Measurements from ENCODE around the gene HRAS. TPM values are rescaled to one million over a fixed set of nuclear protein-coding genes. Genes with fewer than 3 reads are reported as not detected.

Gene HRAS
- total and polyA plus RNA-seq, 2 of the 13 experiments (the other 11 are each of a cell fraction or from before 2014, with no cell fraction given) = 32.9 to 50.0 TPM

DNA sequence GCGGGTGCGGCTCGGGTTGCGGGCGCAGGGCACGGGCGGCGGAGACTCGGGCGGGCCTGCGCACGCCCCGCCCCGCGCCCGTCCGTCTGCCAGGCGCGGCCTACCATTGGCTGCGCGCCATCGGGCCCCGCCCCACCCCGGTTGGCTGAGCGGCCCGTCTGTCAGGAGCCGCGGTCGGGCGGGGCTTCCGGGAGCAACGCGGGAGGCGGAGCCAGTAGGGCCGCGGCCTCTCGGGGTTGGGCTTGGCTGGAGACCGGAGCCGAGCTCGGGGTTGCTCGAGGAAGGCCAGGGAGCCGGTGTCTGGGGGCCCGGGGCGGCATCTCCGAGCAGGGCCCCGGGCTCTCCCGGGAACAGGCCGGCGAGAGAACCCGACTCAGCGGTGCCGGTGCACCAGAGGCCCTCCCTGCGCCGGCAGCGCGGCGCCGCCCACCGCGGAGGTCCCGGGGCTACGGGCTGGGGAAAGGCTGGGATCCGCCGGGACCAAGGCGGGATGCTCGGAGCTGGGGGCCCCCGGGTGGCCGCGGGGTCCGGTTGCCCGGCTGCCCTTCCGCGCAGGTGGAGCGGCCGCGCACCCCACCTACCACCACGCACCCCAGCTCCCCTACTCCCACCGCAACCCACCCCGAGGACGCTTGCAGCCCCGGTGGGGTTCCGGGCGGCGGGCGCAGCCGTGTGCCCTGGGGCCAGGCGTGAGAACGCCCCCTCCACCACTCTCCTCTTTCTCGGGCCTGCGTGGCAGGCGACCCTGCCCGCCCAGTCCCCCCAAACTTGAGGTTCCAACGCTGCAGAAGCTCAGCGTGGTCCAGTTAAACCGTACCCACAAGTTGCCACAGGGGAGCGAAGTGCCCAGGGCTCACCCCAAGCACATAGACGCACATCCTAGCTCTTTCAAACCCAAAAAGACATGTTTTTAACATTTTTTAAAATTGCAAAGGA, at the start of gene HRAS (continued):
- no peak for TF ChIP-seq ZNF740 (CRISPR knock-in tag; IDR thresholded peaks at IDR 0.05)
- no peak for TF ChIP-seq GLMP (CRISPR knock-in tag; IDR thresholded peaks at IDR 0.05; ENCODE audit: borderline replicate concordance)
- TF ChIP-seq SPEN (CRISPR knock-in tag; IDR thresholded peaks at IDR 0.05; ENCODE audit: low read depth) = peak; percentile 39; the same call in 1 of the 2 replicates
- no peak for TF ChIP-seq ZFP1 (CRISPR knock-in tag; IDR thresholded peaks at IDR 0.05)
- TF ChIP-seq, protein P1, sequence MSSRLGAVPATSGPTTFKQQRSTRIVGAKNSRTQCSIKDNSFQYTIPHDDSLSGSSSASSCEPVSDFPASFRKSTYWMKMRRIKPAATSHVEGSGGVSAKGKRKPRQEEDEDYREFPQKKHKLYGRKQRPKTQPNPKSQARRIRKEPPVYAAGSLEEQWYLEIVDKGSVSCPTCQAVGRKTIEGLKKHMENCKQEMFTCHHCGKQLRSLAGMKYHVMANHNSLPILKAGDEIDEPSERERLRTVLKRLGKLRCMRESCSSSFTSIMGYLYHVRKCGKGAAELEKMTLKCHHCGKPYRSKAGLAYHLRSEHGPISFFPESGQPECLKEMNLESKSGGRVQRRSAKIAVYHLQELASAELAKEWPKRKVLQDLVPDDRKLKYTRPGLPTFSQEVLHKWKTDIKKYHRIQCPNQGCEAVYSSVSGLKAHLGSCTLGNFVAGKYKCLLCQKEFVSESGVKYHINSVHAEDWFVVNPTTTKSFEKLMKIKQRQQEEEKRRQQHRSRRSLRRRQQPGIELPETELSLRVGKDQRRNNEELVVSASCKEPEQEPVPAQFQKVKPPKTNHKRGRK (CRISPR knock-in tag; IDR thresholded peaks at IDR 0.05) = no peak
- TF ChIP-seq ZNF431 (CRISPR knock-in tag; IDR thresholded peaks at IDR 0.05; ENCODE audit: borderline replicate concordance, low read depth) = no peak
- TF ChIP-seq ZNF350 (CRISPR knock-in tag; IDR thresholded peaks at IDR 0.05; ENCODE audit: borderline replicate concordance, low read depth) = no peak
- no peak for TF ChIP-seq ONECUT2 (CRISPR knock-in tag; IDR thresholded peaks at IDR 0.05)
- TF ChIP-seq, protein P2, sequence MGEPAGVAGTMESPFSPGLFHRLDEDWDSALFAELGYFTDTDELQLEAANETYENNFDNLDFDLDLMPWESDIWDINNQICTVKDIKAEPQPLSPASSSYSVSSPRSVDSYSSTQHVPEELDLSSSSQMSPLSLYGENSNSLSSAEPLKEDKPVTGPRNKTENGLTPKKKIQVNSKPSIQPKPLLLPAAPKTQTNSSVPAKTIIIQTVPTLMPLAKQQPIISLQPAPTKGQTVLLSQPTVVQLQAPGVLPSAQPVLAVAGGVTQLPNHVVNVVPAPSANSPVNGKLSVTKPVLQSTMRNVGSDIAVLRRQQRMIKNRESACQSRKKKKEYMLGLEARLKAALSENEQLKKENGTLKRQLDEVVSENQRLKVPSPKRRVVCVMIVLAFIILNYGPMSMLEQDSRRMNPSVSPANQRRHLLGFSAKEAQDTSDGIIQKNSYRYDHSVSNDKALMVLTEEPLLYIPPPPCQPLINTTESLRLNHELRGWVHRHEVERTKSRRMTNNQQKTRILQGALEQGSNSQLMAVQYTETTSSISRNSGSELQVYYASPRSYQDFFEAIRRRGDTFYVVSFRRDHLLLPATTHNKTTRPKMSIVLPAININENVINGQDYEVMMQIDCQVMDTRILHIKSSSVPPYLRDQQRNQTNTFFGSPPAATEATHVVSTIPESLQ (CRISPR knock-in tag; conservative IDR thresholded peaks at IDR 0.05) = no peak
- TF ChIP-seq, protein P3, sequence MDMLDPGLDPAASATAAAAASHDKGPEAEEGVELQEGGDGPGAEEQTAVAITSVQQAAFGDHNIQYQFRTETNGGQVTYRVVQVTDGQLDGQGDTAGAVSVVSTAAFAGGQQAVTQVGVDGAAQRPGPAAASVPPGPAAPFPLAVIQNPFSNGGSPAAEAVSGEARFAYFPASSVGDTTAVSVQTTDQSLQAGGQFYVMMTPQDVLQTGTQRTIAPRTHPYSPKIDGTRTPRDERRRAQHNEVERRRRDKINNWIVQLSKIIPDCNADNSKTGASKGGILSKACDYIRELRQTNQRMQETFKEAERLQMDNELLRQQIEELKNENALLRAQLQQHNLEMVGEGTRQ (IDR thresholded peaks at IDR 0.05; ENCODE audit: low read depth, low read length) = no peak
- TF ChIP-seq, protein P3 (CRISPR knock-in tag; IDR thresholded peaks at IDR 0.05; ENCODE audit: borderline replicate concordance) = no peak
- no peak for TF ChIP-seq PTBP1 (IDR thresholded peaks at IDR 0.05; ENCODE audit: low read depth, low read length, poor library complexity, severe bottlenecking)
- no peak for TF ChIP-seq SMYD3 (CRISPR knock-in tag; IDR thresholded peaks at IDR 0.05)
- TF ChIP-seq SOX5 (CRISPR knock-in tag; IDR thresholded peaks at IDR 0.05; ENCODE audit: borderline replicate concordance) = no peak
- no peak for TF ChIP-seq ZNF256 (CRISPR knock-in tag; conservative IDR thresholded peaks at IDR 0.05)
- no peak for TF ChIP-seq RELA (CRISPR knock-in tag; IDR thresholded peaks at IDR 0.05)
- TF ChIP-seq STAG1 (CRISPR knock-in tag; IDR thresholded peaks at IDR 0.05) = no peak
